Body of pancreas (tissue), 4 donors: ENCODE measurements around the gene SMARCD3. TPM values are rescaled to one million over a fixed set of nuclear protein-coding genes. Genes with fewer than 3 reads are reported as not detected.

ENCODE experiments used
- ATAC-seq: fragments of 150-250 bp; one replicate; pipeline ENCODE4 v1.9.1; 2016
- DNase-seq, 4 donors: peaks; one replicate each; pipeline ENCODE4 v3.0.0-alpha.2; 2019
- H3K27ac ChIP-seq, 4 donors: fragments of 200-600 bp; sonication (generic); 1 replicate in 3 of 4; 2 replicates in 1 of 4; pipeline versions ENCODE4 v1.5.1 to v1.6.1; 2016 to 2019; ENCODE audit warnings: mild to moderate bottlenecking in 1 of 4, mixed read lengths in 1 of 4, moderate library complexity in 1 of 4
- H3K27me3 ChIP-seq, 2 donors: fragments of 200-600 bp; sonication (generic); one replicate each; pipeline ENCODE4 v1.6.0; 2016; ENCODE audit warnings: mild to moderate bottlenecking in 1 of 2
- H3K36me3 ChIP-seq, 2 donors: fragments of 200-600 bp; sonication (generic); replicated peaks in 1 of 2; 2 replicates each; pipeline ENCODE4 v1.5.1; 2016; ENCODE audit warnings: low read depth in 2 of 2; ENCODE audit not compliant: insufficient read depth in 1 of 2
- H3K4me1 ChIP-seq: fragments of 200-600 bp; sonication (generic); one replicate; pipeline ENCODE4 v1.6.0; 2016
- H3K4me3 ChIP-seq, 2 donors: fragments of 200-600 bp; sonication (generic); 1 replicate in 1 of 2; 2 replicates in 1 of 2; pipeline ENCODE4 v1.5.1; 2016 to 2019
- H3K9me3 ChIP-seq, 3 donors: fragments of 200-600 bp; sonication (generic); 1 replicate in 2 of 3; 2 replicates in 1 of 3; pipeline ENCODE4 v1.5.1; 2016
- POLR2A ChIP-seq, 3 donors: fragments of 450-650 bp; IDR thresholded peaks; one replicate each; pipeline ENCODE4 v1.6.1; 2016; ENCODE audit warnings: antibody characterized with exemption in 3 of 3, mild to moderate bottlenecking in 2 of 3
- WGBS, 2 donors: methylation state at CpG; one replicate each; pipeline ENCODE4 v1.1.5; 2017; 5-methylcytosine and 5-hydroxymethylcytosine counted together
- intact Hi-C: fragments of 100-400 bp; cut with DNase I; formaldehyde crosslinking; loops from one replicate; pipeline ENCODE4 v1.15.1; 2023
- total RNA-seq, 2 donors: library from RNA; depleted of rRNA; stranded (reverse); fragments of >200 nt; gene quantifications; one replicate each; pipeline ENCODE4 v1.1.0, GENCODE V29; 2016
- TF ChIP-seq, protein P1 (sequence below), 7 experiments: fragments of 450-650 bp in 4 of 7; fragments of 200-600 bp in 3 of 7; sonication (generic) in 3 of 7; IDR thresholded peaks; one replicate each; pipeline ENCODE4 v1.5.1; 2016 to 2019; ENCODE audit warnings: antibody characterized with exemption in 7 of 7

Gene SMARCD3
- total RNA-seq, 2 donors from 2014 or later: 22.3 to 37.2 TPM

DNA sequence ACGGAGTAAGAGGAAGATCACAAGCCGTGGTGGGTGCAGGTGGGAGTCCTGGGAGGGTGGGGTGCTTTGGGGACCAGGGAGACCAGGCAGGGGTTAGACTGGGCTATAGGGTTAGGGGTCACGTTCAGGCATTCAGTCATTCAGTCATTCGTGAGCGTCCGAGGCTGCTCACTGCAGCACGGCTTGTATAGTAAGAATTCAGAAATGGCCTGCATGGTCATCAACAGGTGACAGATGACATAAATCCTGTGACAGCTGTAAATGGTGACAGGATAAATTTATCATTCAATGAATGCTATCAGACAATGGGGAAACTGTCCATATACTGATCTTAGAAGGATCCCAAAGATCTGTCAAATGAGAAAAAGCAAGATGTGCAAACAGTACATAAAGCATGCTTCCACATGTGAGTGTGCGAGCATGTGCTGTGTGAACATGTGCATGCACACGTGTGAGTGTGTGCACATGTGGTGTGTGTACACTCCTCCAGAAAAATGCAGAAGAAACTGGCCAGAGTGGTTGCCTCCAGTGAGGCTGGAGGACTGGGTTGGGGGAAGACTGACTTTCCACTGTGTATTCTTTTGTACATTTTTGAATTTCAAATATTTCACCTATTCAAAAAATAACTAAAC lies 32.0 kb upstream of the SMARCD3 start:
- DNase-seq: no peak
- no peak overlapping the region for H3K27ac ChIP-seq
- no peak for ATAC-seq
- no peaks in the 10 kb centered on the region for H3K36me3 ChIP-seq
- H3K4me1 ChIP-seq: peaks cover 17% of the 10 kb centered on the region
- no peak for TF ChIP-seq POLR2A (IDR thresholded peaks at IDR 0.05)
- TF ChIP-seq, protein P1, sequence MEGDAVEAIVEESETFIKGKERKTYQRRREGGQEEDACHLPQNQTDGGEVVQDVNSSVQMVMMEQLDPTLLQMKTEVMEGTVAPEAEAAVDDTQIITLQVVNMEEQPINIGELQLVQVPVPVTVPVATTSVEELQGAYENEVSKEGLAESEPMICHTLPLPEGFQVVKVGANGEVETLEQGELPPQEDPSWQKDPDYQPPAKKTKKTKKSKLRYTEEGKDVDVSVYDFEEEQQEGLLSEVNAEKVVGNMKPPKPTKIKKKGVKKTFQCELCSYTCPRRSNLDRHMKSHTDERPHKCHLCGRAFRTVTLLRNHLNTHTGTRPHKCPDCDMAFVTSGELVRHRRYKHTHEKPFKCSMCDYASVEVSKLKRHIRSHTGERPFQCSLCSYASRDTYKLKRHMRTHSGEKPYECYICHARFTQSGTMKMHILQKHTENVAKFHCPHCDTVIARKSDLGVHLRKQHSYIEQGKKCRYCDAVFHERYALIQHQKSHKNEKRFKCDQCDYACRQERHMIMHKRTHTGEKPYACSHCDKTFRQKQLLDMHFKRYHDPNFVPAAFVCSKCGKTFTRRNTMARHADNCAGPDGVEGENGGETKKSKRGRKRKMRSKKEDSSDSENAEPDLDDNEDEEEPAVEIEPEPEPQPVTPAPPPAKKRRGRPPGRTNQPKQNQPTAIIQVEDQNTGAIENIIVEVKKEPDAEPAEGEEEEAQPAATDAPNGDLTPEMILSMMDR (IDR thresholded peaks at IDR 0.05): no peak
- intact Hi-C loops: no loop called here
- peaks cover 0 to 3% of the 10 kb centered on the region in 2 donors for H3K27me3 ChIP-seq
- no peak overlapping the region for H3K4me3 ChIP-seq
- 83 to 86% methylated on average over 9 of the region's 9 CpGs for WGBS, 2 donors
- no peaks in the 10 kb centered on the region for H3K9me3 ChIP-seq

GRCh38 chr7:151279868-151280267 lies 31.4 kb upstream of the SMARCD3 start:
- DNase-seq (no peak), ATAC-seq (no peak)
- H3K27me3 ChIP-seq: peaks cover 0 to 3% of the 10 kb centered on the region in 2 donors
- H3K36me3 ChIP-seq: no peaks in the 10 kb centered on the region
- no peaks in the 10 kb centered on the region for H3K9me3 ChIP-seq
- H3K27ac ChIP-seq: no peak overlapping the region
- peaks cover 17% of the 10 kb centered on the region for H3K4me1 ChIP-seq
- WGBS, 2 donors: 77 to 82% methylated on average over 4 to 5 of the region's 5 CpGs
- no peak for TF ChIP-seq POLR2A (IDR thresholded peaks at IDR 0.05)
- TF ChIP-seq, protein P1 (IDR thresholded peaks at IDR 0.05): no peak
- no peak overlapping the region for H3K4me3 ChIP-seq
- intact Hi-C loops: no loop called here

DNA sequence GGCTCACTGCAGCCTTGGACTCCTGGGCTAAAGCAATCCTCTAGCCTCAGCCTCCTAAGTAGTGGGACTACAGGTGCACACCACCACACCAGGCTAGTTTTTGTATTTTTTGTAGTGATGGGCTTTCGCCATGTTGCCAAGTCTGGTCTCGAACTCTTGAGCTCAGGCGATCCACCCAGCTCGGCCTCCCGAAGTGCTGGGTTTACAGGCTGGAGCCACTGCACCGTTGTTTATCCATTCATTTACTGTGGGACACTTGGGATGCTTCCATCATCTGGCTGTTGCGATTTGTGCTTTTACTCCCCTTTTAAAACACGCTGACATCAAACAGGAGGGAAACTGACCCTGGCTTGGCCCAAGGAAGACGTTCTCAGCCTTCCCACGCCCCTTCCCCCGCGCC lies 30.5 kb upstream of the SMARCD3 start:
- DNase-seq (no peak), ATAC-seq (no peak)
- intact Hi-C loops: no loop called here
- H3K4me3 ChIP-seq: no peak overlapping the region
- H3K27me3 ChIP-seq: peaks cover 0 to 3% of the 10 kb centered on the region in 2 donors
- H3K4me1 ChIP-seq: peaks cover 17% of the 10 kb centered on the region
- H3K36me3 ChIP-seq: no peaks in the 10 kb centered on the region
- 81 to 89% methylated on average over 12 of the region's 12 CpGs for WGBS, 2 donors
- no peak overlapping the region for H3K27ac ChIP-seq
- TF ChIP-seq, protein P1 (IDR thresholded peaks at IDR 0.05): no peak
- no peak for TF ChIP-seq POLR2A (IDR thresholded peaks at IDR 0.05)
- H3K9me3 ChIP-seq: no peaks in the 10 kb centered on the region

- Histone ChIP-seq H3K27me3 (peaks cover 0 to under 1% of the 10 kb centered on the region in 2 donors), H3K4me1 (peaks cover 17% of the 10 kb centered on the region), H3K9me3 (no peaks in the 10 kb centered on the region), H3K4me3 (no peak overlapping the region), H3K36me3 (no peaks in the 10 kb centered on the region), H3K27ac (no peak overlapping the region)
- no peak for DNase-seq
- no peak for TF ChIP-seq POLR2A (IDR thresholded peaks at IDR 0.05)
- TF ChIP-seq, protein P1 (IDR thresholded peaks at IDR 0.05): no peak
- ATAC-seq: no peak
- 44 to 54% methylated on average over 3 to 8 of the region's 8 CpGs for WGBS, 2 donors
- intact Hi-C loops: no loop called here
Observed at GRCh38 chr7:151277631-151278030, 29.1 kb upstream of the SMARCD3 start.
